Amygdala (tissue), 56 donors: ENCODE measurements around the gene TMED5.
"Not testable (repeated sequence)": the region's sequence is repeated elsewhere in the genome, so short reads cannot be mapped to it uniquely, and the experiment has no call there.

Source experiments
- DNase-seq, 56 donors: peaks; one replicate each; lab custom pipeline; 2025; lab: John Stamatoyannopoulos, UW

TMED5 gene

GRCh38 chr1:93174638-93175037 is 5.6 kb downstream of the TMED5 start:
- DNase-seq: not testable (repeated sequence)

GRCh38 chr1:93172778-93173177 is 7.4 kb downstream of the TMED5 start:
- DNase-seq: no peak

- no peak for DNase-seq
Observed at GRCh38 chr1:93171549-93172034, 8.6 kb downstream of the TMED5 start.

- DNase-seq: not testable (repeated sequence)
Observed at GRCh38 chr1:93170141-93170678, 10.0 kb downstream of the TMED5 start.

- no peak for DNase-seq
Observed at GRCh38 chr1:93167006-93167405, 13.2 kb downstream of the TMED5 start.

GRCh38 chr1:93165895-93166294 is 14.3 kb downstream of the TMED5 start:
- not testable (repeated sequence) for DNase-seq

GRCh38 chr1:93164816-93165215 is 15.4 kb downstream of the TMED5 start:
- DNase-seq: no peak

- DNase-seq: not testable (repeated sequence)
Observed at GRCh38 chr1:93163314-93163713, 16.9 kb downstream of the TMED5 start.

- no peak for DNase-seq
Observed at GRCh38 chr1:93159337-93159736, 20.9 kb downstream of the TMED5 start.

GRCh38 chr1:93155335-93155734 is 24.9 kb downstream of the TMED5 start:
- no peak for DNase-seq

- no peak for DNase-seq
Observed at GRCh38 chr1:93154898-93155297, 25.3 kb downstream of the TMED5 start.

- no peak for DNase-seq
Observed at GRCh38 chr1:93152835-93153234, 27.4 kb downstream of the TMED5 start.

GRCh38 chr1:93151474-93151873 is 28.7 kb downstream of the TMED5 start:
- DNase-seq: no peak

- no peak for DNase-seq
Observed at GRCh38 chr1:93150729-93151128, 29.5 kb downstream of the TMED5 start.

- DNase-seq: no peak
Observed at GRCh38 chr1:93148001-93148400, 32.2 kb downstream of the TMED5 start.

GRCh38 chr1:93143769-93144168 is 36.4 kb downstream of the TMED5 start:
- no peak for DNase-seq

GRCh38 chr1:93143136-93143535 is 37.1 kb downstream of the TMED5 start:
- no peak for DNase-seq

GRCh38 chr1:93142161-93142560 is 38.1 kb downstream of the TMED5 start:
- DNase-seq: no peak

- DNase-seq: no peak
Observed at GRCh38 chr1:93140106-93140505, 40.1 kb downstream of the TMED5 start.

GRCh38 chr1:93137604-93138292 is 42.5 kb downstream of the TMED5 start:
- DNase-seq: no peak

GRCh38 chr1:93136445-93136844 is 43.8 kb downstream of the TMED5 start:
- no peak for DNase-seq

- DNase-seq: no peak
Observed at GRCh38 chr1:93132638-93133037, 47.6 kb downstream of the TMED5 start.
